Limb (tissue), 2 donors: ENCODE measurements around the gene MRPL55.

ENCODE experiments used
- DNase-seq, 2 donors: peaks; one replicate each; pipeline ENCODE4 v3.0.0-alpha.2; 2016; ENCODE audit errors: extremely low spot score in 2 of 2

MRPL55 gene

DNA sequence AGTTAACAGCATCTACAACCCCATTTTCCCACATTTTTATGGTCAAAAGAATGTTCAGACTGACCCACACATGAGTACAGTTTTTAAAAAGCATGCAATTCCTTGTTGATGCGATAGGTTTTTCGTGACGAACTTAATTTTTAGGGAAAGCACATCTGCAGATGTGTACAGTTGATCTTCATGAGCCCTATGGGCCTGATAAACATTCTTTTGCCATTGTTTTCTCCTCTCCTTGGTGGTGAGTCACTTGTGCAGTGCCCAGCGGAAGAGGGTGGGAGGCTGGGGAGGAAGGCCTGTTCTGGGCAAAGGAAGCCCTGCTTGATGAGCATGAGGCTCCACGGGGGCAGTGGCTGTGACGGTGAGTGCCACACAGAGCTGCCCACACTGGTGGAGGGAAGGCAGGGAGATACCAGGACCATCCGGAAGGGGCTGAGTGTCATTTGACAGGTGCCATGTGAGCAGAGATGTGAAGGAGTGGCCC, 21.3 kb downstream of the MRPL55 start:
- no peak for DNase-seq

DNA sequence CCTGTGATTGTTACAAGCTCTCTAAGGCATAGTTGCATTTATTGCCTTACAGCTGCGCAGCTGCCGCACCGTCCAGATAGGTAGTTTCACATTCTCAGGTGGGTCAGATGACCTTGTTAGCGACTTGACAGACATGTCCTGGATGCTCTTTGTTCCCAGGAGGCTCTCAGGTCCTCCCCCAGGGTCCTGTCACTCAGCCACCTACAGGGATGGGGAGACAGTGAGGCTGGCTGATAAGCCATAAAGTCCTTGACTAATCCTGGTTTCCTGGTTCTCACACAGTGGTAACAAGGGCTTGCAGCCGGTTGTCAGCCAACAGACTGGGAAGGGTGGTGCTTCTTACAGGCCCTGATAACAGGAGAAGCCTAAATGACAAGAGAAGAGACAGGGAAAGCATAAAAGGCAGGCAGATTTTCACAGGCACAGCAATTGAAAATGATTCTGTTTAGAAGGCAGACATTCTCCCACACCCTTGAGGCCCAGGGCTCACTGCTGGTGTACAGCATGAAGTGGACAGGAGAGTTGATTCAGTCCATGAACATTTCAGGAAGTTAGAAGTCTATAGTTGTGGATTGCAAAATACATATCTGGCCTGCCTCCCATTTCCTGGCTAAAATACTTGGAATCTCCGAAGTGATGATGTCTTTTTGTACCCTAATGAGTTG, 23.7 kb downstream of the MRPL55 start:
- no peak for DNase-seq

- no peak for DNase-seq
Observed at GRCh38 chr1:228084797-228085196, 24.3 kb downstream of the MRPL55 start.

- DNase-seq: no peak
Observed at GRCh38 chr1:228084325-228084724, 24.8 kb downstream of the MRPL55 start.

DNA sequence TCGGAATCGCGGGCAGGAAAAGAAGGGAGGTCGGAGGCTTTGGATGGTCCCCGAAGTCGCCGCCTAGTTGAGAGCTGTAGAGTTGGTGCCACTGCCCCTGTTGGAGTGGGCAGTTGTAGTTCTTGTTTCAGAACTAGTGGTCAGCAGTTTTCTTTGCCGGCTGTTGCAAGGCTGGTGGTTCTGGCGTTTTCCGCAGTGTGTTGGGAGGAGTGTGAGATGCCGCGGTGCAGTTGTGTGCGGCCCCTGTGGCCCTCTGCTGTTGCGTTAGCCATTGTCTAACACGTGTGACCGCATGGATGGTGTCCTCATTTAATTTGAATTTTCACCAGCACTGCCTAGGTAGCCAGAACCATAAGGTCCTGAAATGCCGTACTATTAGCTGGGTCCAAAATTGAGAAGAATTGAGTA, 25.2 kb downstream of the MRPL55 start:
- DNase-seq: peak in 1 of 2 donors; percentile 44

DNA sequence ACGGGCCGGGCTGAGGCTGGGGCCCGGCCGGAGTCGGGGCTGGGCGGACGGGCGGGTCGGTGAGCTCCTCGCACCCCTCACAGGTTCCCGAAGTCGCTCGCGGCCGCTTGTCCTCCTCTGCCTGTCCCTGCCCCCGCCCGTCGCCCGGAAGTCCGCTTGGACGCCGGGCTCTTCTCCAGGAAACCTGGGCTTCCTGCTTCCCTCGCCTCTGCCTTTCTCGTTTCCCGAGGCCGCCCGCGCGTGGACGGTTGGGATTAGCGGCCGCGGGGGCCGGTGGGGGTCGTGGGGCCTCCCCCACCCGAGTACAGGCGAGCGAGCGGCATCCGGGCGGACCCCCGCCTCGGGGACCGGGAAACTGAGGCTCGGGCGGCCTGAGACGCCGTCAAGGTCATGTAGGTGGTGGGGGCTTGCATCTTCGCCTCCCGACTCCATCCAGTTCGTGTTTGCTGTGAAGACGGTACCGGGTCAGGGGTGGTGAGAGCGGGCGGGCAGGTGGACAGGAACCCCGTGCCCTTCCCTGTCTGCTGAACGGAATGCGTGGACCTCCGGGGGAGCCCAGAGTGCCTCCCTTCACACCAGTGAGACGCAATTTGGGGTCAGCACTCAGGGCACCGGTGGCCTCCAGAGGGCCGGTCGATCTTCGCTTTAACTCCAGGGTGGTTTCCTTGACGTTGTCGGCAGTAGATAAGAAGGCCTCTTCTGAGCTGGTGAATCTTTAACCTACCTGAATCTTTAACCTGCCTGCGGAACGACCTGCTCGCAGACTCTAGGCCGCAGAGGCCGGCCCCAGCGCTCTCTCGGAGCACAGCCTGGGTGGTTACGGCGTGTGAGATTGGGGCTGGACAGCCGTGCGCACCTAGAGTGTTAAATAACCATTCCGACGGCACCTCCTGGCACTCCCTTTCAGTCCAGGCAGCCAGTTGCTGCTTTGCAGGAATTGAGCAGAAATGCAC, 25.9 kb downstream of the MRPL55 start:
- DNase-seq: peak in 1 of 2 donors; percentile 57

DNA sequence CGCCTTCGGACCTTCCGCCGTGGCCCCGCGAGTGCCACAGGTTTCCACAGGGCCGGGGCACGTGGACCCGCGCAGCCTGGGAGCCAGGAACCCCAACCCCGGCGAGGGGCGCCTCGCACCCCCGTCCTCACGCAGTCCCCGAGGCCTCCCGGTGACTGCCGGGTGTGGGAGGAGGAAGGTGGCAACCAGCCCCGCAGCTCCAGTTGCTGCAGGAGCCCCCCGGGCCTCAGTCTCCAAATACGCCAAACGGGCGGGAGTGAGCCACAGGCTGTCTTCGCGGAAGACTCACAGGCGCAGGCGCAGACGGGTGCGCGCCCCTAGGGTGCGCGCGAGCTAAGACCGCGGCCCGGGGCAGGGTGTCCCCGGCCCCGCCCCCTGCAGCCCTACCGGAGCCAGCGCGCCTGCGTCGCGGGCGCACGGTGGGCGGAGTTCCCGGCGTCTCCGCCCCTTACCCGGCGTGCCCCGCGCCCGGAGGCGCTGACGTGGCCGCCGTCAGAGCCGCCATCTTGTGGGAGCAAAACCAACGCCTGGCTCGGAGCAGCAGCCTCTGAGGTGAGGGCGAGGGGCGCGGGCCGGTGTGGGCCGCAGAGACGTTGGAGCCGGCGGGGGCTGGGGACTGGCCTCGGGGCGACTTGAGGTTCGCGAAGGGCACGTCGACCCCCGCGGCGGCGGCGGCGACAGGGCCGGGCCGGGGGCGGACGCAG, 26.7 kb downstream of the MRPL55 start, which contains the start of gene ARF1:
ARF1 (plus strand) TSS at position 495 of the 704 bp plus-strand sequence. CDS start 14,407 bp downstream, outside the sequence.
- DNase-seq: peak; percentile 94 to 97

GRCh38 chr1:228081578-228082213, 27.4 kb downstream of the MRPL55 start:
- DNase-seq: no peak

DNA sequence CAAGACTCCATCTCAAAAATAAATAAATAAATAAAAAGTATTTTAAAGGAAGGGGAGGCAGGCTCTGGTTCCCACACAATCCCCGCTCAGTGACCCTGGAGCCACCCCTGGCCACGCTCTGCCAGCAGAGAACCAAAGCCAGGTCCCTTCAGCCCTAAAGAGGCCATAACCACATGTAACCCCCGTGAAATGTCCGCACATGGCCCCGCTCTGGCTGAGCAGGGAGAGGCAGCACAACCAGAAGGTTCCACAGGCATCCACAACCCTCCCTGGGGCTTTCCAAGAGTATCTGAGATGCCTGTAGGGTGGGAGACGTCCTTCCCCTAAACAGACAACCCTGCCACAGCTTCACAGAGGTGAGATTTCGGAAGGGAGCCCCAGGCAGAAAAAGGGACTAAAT, 28.0 kb downstream of the MRPL55 start:
- no peak for DNase-seq

- DNase-seq: no peak
Observed at GRCh38 chr1:228079601-228080263, 29.4 kb downstream of the MRPL55 start.

DNA sequence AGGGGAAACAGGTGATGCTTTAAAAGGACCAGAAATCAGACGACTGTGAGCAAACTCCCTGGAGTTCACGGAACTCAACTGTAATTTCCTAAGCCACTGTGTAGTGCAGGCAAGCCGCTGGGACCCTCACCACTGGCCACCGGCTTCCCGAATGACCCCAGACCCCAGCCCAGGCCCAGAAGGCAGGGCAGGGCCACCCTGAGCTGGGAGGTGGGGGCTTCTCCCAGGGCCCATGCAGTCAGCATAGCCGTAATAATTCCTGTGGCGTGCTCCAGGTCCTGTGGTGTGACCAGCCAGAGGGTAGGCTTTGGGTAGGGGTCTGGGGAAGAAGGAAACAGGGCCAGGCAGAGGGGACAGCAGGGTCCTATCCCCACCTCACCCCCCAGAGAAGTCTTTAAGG, 30.1 kb downstream of the MRPL55 start:
- no peak for DNase-seq

- no peak for DNase-seq
Observed at GRCh38 chr1:228077565-228078330, 31.4 kb downstream of the MRPL55 start.

DNA sequence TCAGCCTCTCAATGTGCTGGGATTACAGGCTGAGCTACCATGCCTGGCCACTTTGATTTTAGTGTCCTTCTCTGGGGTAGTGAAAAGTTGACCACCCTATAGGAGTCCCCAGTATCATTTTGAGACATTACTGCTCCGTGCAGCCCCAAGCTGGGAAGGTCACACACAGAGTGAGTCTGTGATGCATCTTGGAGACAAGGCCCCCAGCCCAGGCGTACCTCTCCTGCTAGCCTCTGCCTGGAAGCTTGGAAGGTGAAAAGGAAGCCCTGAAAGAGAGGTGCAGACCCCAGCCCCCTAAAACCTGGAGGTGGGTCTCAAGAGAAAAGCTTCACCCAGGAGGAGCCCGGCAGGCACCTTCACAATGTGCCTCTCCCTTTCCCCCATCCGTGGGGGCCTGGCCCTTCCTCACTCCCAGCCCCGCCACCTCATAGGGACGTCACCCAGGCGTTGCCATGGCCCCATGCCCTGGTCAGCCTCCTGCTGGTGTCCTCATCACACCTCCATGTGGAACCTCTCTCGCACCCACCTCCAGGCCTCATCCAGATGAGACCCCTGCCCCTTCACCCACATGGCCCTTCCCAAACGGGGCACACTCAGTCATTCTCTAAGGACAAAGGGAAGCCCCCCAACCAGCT, 32.2 kb downstream of the MRPL55 start:
- DNase-seq: no peak

DNA sequence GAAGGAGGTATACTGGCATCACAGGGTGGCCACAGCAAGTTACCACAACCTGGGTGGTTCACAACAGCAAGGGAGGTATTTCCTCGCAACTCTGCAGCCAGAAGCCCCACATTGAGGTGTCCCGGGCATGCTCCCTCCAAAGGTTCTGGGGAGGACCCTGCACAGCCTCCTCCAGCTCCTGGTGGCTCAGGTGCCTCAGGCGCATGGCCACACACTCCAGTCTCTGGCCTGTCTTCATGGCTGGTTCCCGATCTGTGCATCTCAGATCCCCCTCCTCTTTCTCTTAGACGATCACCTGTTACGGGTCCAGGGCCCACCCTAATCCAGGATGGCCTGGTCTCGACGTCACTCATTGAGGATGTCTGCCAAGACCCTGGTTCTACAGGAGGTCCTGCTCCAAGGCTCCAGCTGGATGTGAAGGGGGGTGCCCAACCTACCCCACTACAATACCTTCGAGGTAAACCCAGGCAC, 33.3 kb downstream of the MRPL55 start:
- no peak for DNase-seq

- no peak for DNase-seq
Observed at GRCh38 chr1:228074954-228075730, 34.0 kb downstream of the MRPL55 start.

DNA sequence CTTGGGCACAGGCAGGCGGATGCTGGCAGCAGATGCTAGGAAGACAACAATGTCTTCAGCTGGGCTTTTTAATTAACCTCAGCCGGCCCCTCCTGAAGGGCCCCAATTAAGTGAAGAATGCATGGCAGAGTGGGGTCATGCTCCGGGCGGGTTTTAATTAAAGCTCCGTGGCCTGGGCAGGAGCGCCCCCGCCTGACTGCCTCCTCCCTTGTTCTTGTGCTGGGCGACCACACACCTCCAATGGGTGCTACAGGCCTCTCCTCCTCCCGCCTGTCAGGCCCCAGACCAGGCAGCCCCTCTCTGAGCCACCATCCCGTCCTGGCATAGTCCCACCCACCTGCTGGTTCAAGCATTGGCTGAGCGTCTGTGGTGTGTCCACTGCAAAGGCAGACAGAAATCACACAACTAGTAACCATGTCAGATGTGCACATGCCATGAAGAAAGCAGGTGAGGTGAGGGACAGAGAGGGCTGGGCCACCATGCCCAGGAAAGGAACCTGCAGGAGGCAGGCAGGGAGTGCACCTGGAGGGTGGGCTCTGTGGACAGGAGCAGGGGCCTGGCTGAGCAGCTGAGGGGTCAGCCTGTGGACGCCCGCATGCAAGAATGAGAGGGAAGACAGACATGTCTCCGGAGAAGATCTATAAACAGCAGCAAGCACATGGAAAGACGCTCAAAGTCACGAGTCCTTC, 35.1 kb downstream of the MRPL55 start:
- DNase-seq: no peak

- DNase-seq: no peak
Observed at GRCh38 chr1:228073061-228073856, 35.8 kb downstream of the MRPL55 start.
